ENCODE data around the gene ASPN.

ASPN gene

DNA sequence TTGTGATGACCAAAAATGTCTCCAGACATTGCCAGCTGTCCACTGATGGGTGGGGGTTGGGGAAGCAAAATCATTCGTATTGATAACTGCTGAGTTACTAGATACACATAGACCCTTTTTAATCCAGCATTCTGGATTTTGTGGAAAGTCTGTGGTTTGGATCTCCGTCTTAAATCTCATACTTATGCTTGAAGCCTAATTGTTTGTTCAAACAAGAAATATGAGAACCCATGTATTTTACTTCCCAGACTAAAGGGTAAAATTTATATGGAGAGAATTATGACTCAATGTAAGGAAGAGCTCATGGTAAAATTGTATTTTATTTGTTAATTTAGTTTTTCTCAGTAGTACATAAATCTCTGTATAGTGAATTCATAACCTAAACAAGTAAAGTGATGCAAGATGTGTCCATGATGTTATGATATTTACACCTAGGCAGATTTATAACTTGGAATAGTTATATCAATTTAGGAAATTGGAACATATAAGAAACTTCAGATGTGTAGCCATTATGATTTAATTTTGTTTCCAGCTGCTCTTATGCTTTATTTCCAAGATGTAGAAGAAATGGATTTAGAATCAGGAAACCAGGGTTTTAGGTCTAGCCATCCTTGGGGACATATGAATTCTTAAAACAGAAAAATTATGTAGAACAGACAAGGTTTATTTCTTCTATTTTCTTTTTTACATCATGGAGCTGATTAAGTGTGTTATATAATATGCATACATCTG lies 73.4 kb downstream of the ASPN start:
- H3K79me2 ChIP-seq (ENCODE audit: insufficient read depth, low read length) = peaks cover 53% of the 10 kb centered on the region

DNA sequence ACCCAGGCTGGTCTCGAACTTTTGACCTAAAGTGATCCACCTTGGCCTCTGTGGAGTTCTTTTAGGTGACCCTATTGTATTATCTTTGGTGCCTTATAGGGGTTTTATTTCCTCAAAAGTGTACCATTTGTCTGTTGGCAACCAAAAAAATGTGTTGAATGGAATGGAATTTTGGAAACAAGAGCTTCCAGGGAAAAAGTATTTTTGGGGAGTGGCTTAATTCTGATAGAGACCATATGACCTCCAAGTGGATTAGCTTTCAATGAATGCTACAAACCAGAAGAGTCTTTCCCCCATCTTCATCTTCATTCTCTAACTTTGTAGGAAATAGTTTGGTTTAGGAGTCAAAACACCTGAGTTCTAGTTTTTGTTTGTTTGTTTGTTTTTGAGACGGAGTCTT lies 74.5 kb downstream of the ASPN start:
- no peak overlapping the region for H2AFZ ChIP-seq (ENCODE audit: low read length)
- peak overlapping the region; percentile 84 for H3K4me2 ChIP-seq (ENCODE audit: low read depth, low read length, poor library complexity, severe bottlenecking)
- TF ChIP-seq, protein P1, sequence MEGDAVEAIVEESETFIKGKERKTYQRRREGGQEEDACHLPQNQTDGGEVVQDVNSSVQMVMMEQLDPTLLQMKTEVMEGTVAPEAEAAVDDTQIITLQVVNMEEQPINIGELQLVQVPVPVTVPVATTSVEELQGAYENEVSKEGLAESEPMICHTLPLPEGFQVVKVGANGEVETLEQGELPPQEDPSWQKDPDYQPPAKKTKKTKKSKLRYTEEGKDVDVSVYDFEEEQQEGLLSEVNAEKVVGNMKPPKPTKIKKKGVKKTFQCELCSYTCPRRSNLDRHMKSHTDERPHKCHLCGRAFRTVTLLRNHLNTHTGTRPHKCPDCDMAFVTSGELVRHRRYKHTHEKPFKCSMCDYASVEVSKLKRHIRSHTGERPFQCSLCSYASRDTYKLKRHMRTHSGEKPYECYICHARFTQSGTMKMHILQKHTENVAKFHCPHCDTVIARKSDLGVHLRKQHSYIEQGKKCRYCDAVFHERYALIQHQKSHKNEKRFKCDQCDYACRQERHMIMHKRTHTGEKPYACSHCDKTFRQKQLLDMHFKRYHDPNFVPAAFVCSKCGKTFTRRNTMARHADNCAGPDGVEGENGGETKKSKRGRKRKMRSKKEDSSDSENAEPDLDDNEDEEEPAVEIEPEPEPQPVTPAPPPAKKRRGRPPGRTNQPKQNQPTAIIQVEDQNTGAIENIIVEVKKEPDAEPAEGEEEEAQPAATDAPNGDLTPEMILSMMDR (conservative IDR thresholded peaks at IDR 0.05; ENCODE audit: low read length) = no peak
- no peak for TF ChIP-seq EZH2phosphoT487 (IDR thresholded peaks at IDR 0.05; ENCODE audit: borderline replicate concordance)
- peaks cover 64% of the 10 kb centered on the region for H3K79me2 ChIP-seq (ENCODE audit: insufficient read depth, low read length)
- H3K36me3 ChIP-seq (ENCODE audit: insufficient read depth, low read length) = 0 out of 2 replicates have a peak, but pooled peaks cover 2% of the 10 kb centered on the region
- no peaks in the 10 kb centered on the region for H3K27me3 ChIP-seq (ENCODE audit: insufficient read depth, low read length, poor library complexity, severe bottlenecking)
- no peak overlapping the region for H3K9ac ChIP-seq (ENCODE audit: low read depth, low read length, poor library complexity, severe bottlenecking)
- no peaks in the 10 kb centered on the region for H3K9me2 ChIP-seq (replicated peaks; ENCODE audit: low read depth, low read length)
- H4K20me1 ChIP-seq (ENCODE audit: insufficient read depth, low read length, poor library complexity, severe bottlenecking) = no peaks in the 10 kb centered on the region
- H3K4me1 ChIP-seq (ENCODE audit: insufficient read depth, low read length, poor library complexity, severe bottlenecking) = peaks cover 66% of the 10 kb centered on the region
- no peaks in the 10 kb centered on the region for H3K9me3 ChIP-seq (ENCODE audit: insufficient read depth, low read depth, low read length)
- no peak overlapping the region for H3K4me3 ChIP-seq (ENCODE audit: low read length, poor library complexity, severe bottlenecking)
- H3F3A ChIP-seq (ENCODE audit: low read depth) = peaks cover 5% of the 10 kb centered on the region; the same call in 1 of the 2 replicates

More for the DNA sequence above, 73.4 kb downstream of the ASPN start:
- Histone ChIP-seq H3K9me3 (ENCODE audit: insufficient read depth, low read depth, low read length) (no peaks in the 10 kb centered on the region), H4K20me1 (ENCODE audit: insufficient read depth, low read length, poor library complexity, severe bottlenecking) (no peaks in the 10 kb centered on the region), H3K9me2 (replicated peaks; ENCODE audit: low read depth, low read length) (no peaks in the 10 kb centered on the region), H3K36me3 (ENCODE audit: insufficient read depth, low read length) (0 out of 2 replicates have a peak, but pooled peaks cover 2% of the 10 kb centered on the region), H3K27me3 (ENCODE audit: insufficient read depth, low read length, poor library complexity, severe bottlenecking) (no peaks in the 10 kb centered on the region), H3F3A (ENCODE audit: low read depth) (peaks cover 5% of the 10 kb centered on the region; the same call in 1 of the 2 replicates), H3K9ac (ENCODE audit: low read depth, low read length, poor library complexity, severe bottlenecking) (no peak overlapping the region), H2AFZ (ENCODE audit: low read length) (no peak overlapping the region), H3K4me3 (ENCODE audit: low read length, poor library complexity, severe bottlenecking) (no peak overlapping the region), H3K4me1 (ENCODE audit: insufficient read depth, low read length, poor library complexity, severe bottlenecking) (peaks cover 56% of the 10 kb centered on the region), H3K4me2 (ENCODE audit: low read depth, low read length, poor library complexity, severe bottlenecking) (no peak overlapping the region)
- no peak for TF ChIP-seq EZH2phosphoT487 (IDR thresholded peaks at IDR 0.05; ENCODE audit: borderline replicate concordance)
- TF ChIP-seq, protein P1 (conservative IDR thresholded peaks at IDR 0.05; ENCODE audit: low read length) = no peak

DNA sequence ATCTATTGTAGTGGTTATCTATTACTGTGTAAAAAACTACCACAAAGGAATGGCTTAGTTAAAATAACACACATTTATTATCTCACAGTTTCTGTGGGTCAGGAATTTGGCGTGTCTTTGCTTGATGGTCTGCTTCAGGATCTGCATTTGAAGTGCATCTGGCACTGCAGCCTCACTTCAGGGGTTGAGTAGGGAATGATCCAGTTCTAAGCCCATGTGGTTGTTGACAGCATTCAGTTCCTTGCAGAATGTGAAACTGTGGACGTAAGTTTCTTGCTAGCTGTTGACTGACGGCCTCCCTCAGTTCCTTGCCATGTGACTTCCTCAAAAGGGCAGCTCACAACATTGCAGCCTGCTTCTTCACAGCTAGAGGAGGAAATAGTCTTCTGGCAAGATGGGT lies 75.8 kb downstream of the ASPN start:
- no peaks in the 10 kb centered on the region for H4K20me1 ChIP-seq (ENCODE audit: insufficient read depth, low read length, poor library complexity, severe bottlenecking)
- no peaks in the 10 kb centered on the region for H3K27me3 ChIP-seq (ENCODE audit: insufficient read depth, low read length, poor library complexity, severe bottlenecking)
- H3K9me2 ChIP-seq (replicated peaks; ENCODE audit: low read depth, low read length) = no peaks in the 10 kb centered on the region
- no peaks in the 10 kb centered on the region for H3K36me3 ChIP-seq (ENCODE audit: insufficient read depth, low read length)
- H3K4me1 ChIP-seq (ENCODE audit: insufficient read depth, low read length, poor library complexity, severe bottlenecking) = peaks cover 76% of the 10 kb centered on the region
- peaks cover 69% of the 10 kb centered on the region for H3K79me2 ChIP-seq (ENCODE audit: insufficient read depth, low read length)
- peak overlapping the region; percentile 75 for H3K4me3 ChIP-seq (ENCODE audit: low read length, poor library complexity, severe bottlenecking)
- TF ChIP-seq, protein P1 (conservative IDR thresholded peaks at IDR 0.05; ENCODE audit: low read length) = no peak
- no peak for TF ChIP-seq EZH2phosphoT487 (IDR thresholded peaks at IDR 0.05; ENCODE audit: borderline replicate concordance)
- peaks cover 5% of the 10 kb centered on the region; the same call in 1 of the 2 replicates for H3F3A ChIP-seq (ENCODE audit: low read depth)
- peak overlapping the region; percentile 38 for H2AFZ ChIP-seq (ENCODE audit: low read length)
- peak overlapping the region; percentile 78 for H3K9ac ChIP-seq (ENCODE audit: low read depth, low read length, poor library complexity, severe bottlenecking)
- H3K9me3 ChIP-seq (ENCODE audit: insufficient read depth, low read depth, low read length) = no peaks in the 10 kb centered on the region
- peak overlapping the region; percentile 84 for H3K4me2 ChIP-seq (ENCODE audit: low read depth, low read length, poor library complexity, severe bottlenecking)

All from Loucy (cell line).